ENCODE measurements around the gene LHPP.

The LHPP gene

GRCh38 chr10:124520558-124521428, 59.2 kb downstream of the LHPP start:
- no peak for DNase-seq

- DNase-seq = peak in 43 of 51 donors; percentile 28 to 85 (median 70)
Measured at GRCh38 chr10:124521429-124521871, 59.8 kb downstream of the LHPP start.

DNA sequence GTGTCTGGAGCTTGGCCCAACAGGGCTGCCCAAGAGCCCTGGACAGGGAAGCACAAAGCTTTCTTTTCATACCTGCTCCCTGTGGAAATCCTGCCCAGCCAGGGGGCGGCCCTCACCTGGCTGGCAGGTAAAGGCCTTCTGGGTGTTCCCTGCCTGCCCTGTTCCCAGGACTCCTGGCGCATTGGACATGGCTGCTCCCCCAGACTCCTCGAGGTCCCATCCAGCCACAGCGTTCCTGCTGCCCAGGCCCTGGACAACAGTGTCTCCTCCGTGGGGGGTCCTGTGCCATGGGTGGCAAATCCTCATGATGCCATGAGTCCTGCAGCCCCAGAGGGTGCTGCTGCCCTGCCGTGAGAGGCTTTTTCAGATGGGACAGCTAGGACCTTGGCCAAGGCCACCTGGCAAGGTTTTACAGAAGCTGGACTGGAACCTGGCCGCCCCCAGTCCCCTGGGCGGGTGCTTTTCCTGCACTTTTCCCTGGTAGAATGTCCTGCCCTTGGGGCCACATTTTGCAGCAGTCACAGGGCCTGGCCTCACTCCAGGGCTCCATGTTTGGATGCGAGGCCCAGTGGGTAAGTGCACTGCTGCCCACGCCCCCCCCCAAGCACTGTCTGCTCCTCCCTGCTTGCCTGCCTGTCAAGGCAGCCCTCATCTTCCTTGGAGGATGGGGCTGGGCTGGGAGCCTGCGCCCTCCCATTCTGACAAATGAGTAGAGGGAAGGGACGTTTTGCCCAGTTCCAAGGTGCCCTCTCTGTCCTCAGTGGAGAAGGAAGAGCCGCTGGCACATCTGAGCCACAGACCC, 60.7 kb downstream of the LHPP start:
- no peak for DNase-seq

GRCh38 chr10:124522933-124523871, 61.6 kb downstream of the LHPP start:
- DNase-seq = no peak

- DNase-seq = no peak
Measured at GRCh38 chr10:124523901-124524300, 62.3 kb downstream of the LHPP start.

DNA sequence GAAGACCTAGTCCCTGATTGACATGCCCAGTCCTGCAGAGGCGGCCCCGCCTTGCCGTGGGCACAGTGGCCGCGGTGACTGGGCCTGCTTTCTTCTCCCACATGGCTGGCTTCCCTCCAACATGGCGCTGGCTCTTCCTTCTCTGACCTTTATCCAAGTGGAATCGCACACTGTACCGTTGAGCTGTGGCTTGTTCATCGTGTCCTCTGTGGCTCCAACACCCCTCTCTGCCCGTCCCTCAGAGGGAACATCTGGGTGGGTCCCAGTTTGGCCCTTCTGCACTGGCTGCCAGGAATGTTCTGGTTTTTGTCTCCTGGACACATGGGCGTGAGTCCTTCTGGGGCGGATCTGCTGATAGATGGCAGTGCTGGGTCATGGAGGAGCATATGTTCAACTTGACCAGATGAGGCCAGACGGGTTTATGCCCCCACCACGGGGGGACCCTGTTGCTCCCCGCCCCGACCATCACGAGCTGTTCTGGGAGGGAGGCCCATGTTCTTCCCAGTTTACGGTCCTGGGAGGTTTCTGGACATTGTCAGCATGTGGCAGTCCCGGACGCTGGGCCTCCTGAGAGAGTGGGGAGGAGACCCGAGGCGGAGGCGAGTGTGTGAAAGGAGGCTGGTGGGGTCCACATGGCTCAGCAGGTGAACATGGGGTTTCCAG, 63.5 kb downstream of the LHPP start:
- DNase-seq = peak in 19 of 51 donors; percentile 18 to 71 (median 42)

GRCh38 chr10:124525751-124526600, 64.4 kb downstream of the LHPP start:
- DNase-seq = no peak

- DNase-seq = no peak
Measured at GRCh38 chr10:124526621-124527267, 65.1 kb downstream of the LHPP start.

- no peak for DNase-seq
Measured at GRCh38 chr10:124527874-124528395, 66.3 kb downstream of the LHPP start.

DNA sequence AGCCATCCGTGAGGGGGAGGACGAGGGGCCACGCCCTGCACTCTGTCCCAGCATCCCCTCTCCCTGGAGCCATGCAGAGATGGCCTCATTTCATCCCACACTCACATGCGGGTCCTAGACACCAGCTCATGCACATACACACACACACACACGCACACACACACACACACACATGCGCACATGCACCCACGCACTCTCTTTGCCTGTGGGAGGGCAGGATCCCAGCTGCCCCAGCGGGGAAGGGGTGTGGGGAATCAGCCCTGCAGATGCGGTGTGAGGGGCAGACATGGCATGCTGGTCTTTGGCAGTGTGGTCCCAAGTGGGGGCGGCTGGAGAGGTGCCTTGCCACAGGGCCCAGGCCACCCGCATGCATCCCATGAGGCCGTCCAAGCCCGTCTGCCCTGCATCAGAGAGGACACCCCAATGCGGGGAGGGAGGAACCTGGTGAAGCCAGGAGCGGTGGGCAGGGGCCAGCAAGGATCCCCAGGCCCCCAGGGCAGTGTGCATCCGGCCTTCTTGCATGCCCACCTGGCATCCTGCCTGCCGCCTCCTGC, 68.1 kb downstream of the LHPP start:
- no peak for DNase-seq

- DNase-seq = peak in 50 of 51 donors; percentile 28 to 91 (median 68)
Measured at GRCh38 chr10:124530215-124530665, 68.6 kb downstream of the LHPP start.

GRCh38 chr10:124530816-124531215, 69.2 kb downstream of the LHPP start:
- DNase-seq = no peak

DNA sequence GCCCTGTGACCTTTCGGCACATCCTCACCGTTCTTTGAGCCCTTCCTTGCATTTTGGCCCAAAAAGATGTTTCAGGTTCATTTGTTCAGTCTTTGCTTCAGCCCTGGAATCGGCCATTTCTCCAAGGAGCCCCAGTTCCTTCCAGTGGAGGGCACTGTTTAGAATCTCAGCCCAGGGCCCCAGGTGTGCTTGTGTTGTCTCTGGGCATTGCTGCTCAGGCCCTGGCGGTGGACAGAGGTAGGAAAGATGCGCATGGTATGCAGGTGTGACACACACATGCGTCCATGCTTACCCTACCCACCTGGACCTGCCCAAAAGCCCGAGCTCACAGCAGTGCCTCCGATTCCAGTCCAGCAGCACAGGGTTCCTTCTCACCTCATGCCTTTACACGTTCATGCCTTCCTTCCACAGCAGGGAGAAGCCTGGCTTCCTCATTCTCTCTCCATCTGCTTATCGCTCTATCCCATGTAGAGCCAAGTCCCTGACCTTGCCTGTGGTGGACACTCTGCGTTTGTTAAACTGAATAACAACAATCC, 70.6 kb downstream of the LHPP start:
- no peak for DNase-seq

DNA sequence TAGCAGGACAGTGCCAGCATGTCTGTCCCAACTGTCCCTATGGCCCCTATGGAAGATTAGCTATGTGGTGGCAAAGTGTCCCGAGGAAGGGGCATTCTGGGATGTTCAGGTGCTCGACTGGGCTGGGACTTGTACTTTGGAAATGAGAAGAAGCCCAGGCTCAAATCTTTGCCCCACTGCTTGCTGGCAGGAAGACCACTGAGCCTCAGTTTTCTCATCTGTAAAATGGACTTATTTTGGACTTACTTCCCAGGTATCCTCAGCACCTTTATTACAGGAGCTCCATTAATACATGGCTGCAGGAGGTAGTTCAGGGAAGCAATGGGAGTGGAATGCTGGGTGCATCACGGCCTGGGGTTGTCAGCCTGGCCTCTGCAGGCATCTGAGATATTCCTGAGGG, 71.2 kb downstream of the LHPP start:
- DNase-seq = no peak

GRCh38 chr10:124533266-124533665, 71.6 kb downstream of the LHPP start:
- DNase-seq = no peak

DNA sequence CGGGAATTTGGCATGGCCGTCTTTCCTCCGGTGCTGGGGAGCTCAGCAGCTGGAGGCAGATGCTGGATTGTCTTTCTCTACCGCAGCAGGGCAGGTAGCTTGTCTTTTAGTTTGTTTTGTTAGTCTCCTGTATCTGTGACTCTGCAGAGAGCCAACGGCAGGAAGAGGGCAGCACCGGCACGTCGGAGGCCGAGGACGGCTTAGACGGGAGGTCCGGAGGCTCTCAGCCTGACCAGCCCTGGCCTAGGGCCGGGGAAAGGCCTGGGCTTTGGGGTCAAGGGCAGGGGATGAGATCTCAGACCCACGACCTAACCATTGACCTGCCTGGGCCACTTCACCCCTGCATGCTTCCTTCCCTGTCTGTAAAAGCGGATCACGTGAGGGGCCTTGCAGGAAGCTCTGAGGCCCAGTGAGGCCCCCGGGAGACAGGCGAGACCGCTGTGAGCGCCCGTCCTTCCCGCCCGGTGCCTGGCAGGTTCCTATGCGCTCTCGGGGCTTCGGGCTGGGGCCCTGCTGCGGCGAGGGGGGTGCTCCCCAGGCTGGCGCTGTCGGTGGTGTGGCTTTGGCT, 72.7 kb downstream of the LHPP start:
- DNase-seq = peak in 10 of 51 donors; percentile 23 to 68 (median 48)

DNA sequence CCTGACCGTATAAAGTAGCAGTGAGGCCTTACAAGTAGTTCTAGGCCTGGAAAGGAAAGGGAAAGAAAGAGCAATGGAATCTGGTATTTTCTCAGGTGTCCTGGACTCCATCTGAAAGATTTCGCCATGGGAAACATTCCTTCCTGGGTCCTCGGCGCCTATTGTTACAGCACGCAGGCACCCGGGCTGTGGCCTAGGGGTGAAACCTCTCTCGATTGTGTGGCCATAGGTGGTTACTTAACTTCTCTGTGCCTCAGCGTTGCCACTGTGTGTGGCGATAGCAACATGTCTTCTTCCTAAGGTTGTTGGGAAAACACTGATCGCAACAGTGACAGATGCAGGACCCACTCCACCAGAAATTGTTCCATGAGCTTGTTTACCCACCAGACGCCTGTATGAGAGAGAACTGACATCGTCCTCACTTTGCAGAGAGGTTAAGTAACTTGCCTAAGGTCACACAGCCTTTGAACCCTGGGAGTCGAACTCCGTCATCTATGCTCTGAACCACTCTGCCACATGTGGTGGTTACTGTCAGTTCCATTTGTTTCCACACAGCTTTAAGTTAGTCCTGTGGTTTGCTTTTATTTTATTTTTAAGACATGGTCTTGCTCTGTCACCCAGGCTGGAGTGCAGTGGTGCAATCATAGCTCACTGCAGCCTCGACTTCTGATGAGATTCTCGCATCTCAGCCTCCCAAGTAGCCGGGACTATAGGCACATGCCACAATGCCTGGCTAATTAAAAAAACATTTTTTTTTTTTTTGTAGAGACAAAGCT, 73.4 kb downstream of the LHPP start:
- DNase-seq = no peak

Measured in hypothalamus (tissue), 51 donors.